Adrenal gland (tissue), 12 donors: ENCODE results near the gene TMEM151A. TPM values are rescaled to one million over a fixed set of nuclear protein-coding genes. Genes with fewer than 3 reads are reported as not detected.

Experiments used
- DNase-seq, 7 donors: peaks; one replicate each; pipeline ENCODE4 v3.0.0-alpha.2; 2019 to 2020
- H3K27ac ChIP-seq, 5 donors: fragments of 200-600 bp; sonication (generic) in 4 of 5; 1 replicate in 3 of 5; 2 replicates in 2 of 5; pipeline versions ENCODE4 v1.5.1 to v1.8.0; 2016 to 2020; ENCODE audit warnings: mild to moderate bottlenecking in 1 of 5
- H3K27me3 ChIP-seq: fragments of 200-600 bp; 2 replicates; pipeline ENCODE4 v1.8.0; 2021
- H3K36me3 ChIP-seq, 2 donors: fragments of 200-600 bp; replicated peaks in 1 of 2; 1 replicate in 1 of 2; 2 replicates in 1 of 2; pipeline versions ENCODE4 v1.5.1 to v1.8.0; 2018 to 2022
- H3K4me1 ChIP-seq, 2 donors: fragments of 200-600 bp; replicated peaks in 1 of 2; 1 replicate in 1 of 2; 2 replicates in 1 of 2; pipeline versions ENCODE4 v1.5.1 to v1.8.0; 2018 to 2021
- H3K4me3 ChIP-seq, 4 donors: fragments of 200-600 bp; sonication (generic) in 3 of 4; one replicate each; pipeline ENCODE4 v1.5.1; 2016 to 2018
- H3K9me3 ChIP-seq, 3 donors: fragments of 200-600 bp; sonication (generic) in 1 of 3; replicated peaks in 1 of 3; 1 replicate in 2 of 3; 2 replicates in 1 of 3; pipeline versions ENCODE4 v1.5.1 to v1.8.0; 2016 to 2021
- POLR2A ChIP-seq, 2 donors: fragments of 450-650 bp; IDR thresholded peaks; one replicate each; pipeline ENCODE4 v1.6.1; 2017; ENCODE audit warnings: antibody characterized with exemption in 2 of 2, mild to moderate bottlenecking in 2 of 2, moderate library complexity in 1 of 2
- WGBS, 4 donors: extraction: QIAGEN DNeasy Blood & Tissue Kit in 2 of 4; methylation state at CpG; one replicate each; pipeline versions ENCODE4 v1.1.5 to v1.1.7; 2013 to 2017; 5-methylcytosine and 5-hydroxymethylcytosine counted together
- intact Hi-C, 2 donors: fragments of 100-400 bp; cut with DNase I; formaldehyde crosslinking; loops; one replicate each; pipeline versions ENCODE4 v1.14.1 to v1.15.0; 2022 to 2023
- polyA plus RNA-seq, 3 donors: library from polyadenylated mRNA; stranded (reverse); fragments of 200-250 nt in 2 of 3; fragments of 350-450 nt in 1 of 3; fragmentation: Illumina TruSeq in 1 of 3; extraction: RNeasy Lipid Tissue Mini Kit (QIAGEN cat#74804) in 1 of 3; gene quantifications; one replicate each; pipeline ENCODE4 v1.2.3, GENCODE V29; 2013 to 2014
- total RNA-seq, 9 donors: library from RNA; depleted of rRNA in 4 of 9; stranded (reverse); fragments of >200 nt in 4 of 9; fragments of 120-200 nt in 1 of 9; fragmentation: NEBNext Ultra II Directional in 1 of 9; extraction: Animal tissue kit (Norgen Biotek cat#: 25700) in 1 of 9; gene quantifications; one replicate each; pipeline versions ENCODE4 v1.1.0 to v1.2.4, GENCODE V29; 2013 to 2023
- TF ChIP-seq, protein P1 (sequence below), 6 experiments: fragments of 450-650 bp in 4 of 6; fragments of 200-600 bp in 2 of 6; sonication (generic) in 1 of 6; IDR thresholded peaks; 1 replicate in 5 of 6; 2 replicates in 1 of 6; pipeline versions ENCODE4 v1.5.1 to v1.8.0; 2016 to 2021; ENCODE audit warnings: antibody characterized with exemption in 6 of 6, mild to moderate bottlenecking in 2 of 6, moderate library complexity in 1 of 6
- donor health status: healthy with polysubstance abuse.
- donor health status: Bipolar disorder and iron deficiency.
- donor health status: DM: yes; HTN: yes; CAD: no.
- donor health status: DM: no; HTN: no; CAD: no.
- donor health status: DM: no; HTN: no; CAD: no.
- donor health status: DM: yes; HTN: yes; CAD: no.

TMEM151A gene
- total and polyA plus RNA-seq, 12 donors: 0.07 to 6.8 (median 1.3) TPM; not detected in 3

DNA sequence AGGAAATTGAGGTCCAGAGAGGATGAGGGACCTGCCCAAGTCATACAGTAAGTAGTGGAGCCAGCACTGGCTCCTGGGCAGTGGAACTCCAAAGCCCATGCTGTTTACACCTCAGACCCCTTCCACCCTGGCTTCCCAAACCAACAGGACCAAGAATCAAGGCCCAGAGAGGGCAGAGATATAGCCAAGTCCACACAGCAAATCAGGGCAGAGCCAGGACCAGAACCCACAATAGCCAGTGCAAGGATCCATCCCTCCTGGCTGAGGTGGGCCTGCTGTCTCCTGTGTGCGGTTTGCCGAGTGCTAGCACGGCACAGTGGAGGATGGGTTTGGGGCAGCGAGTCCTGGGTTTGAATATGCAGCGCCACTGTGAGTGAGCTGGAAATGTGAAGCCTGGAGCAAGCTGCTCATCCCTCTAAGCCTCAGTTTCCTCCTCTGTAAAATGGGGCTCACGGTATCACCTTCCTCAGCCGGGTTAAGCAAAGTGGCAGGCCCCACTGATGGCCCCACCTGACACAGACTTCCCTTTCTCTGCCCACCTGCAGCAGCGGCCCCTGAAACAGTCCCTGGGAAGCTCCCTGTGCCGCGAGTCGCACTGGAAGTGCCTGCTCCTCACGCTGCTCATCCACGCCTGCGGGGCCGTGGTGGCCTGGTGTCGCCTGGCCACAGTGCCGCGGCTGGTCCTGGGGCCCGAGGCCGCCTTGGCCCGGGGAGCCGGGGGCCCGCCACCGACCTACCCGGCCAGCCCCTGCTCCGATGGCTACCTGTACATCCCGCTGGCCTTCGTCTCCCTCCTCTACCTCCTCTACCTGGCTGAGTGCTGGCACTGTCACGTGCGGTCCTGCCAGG lies 2.3 kb downstream of the TMEM151A start:
- intact Hi-C loops: no loop called here
- no peak overlapping the region for H3K27ac ChIP-seq
- DNase-seq: no peak

DNA sequence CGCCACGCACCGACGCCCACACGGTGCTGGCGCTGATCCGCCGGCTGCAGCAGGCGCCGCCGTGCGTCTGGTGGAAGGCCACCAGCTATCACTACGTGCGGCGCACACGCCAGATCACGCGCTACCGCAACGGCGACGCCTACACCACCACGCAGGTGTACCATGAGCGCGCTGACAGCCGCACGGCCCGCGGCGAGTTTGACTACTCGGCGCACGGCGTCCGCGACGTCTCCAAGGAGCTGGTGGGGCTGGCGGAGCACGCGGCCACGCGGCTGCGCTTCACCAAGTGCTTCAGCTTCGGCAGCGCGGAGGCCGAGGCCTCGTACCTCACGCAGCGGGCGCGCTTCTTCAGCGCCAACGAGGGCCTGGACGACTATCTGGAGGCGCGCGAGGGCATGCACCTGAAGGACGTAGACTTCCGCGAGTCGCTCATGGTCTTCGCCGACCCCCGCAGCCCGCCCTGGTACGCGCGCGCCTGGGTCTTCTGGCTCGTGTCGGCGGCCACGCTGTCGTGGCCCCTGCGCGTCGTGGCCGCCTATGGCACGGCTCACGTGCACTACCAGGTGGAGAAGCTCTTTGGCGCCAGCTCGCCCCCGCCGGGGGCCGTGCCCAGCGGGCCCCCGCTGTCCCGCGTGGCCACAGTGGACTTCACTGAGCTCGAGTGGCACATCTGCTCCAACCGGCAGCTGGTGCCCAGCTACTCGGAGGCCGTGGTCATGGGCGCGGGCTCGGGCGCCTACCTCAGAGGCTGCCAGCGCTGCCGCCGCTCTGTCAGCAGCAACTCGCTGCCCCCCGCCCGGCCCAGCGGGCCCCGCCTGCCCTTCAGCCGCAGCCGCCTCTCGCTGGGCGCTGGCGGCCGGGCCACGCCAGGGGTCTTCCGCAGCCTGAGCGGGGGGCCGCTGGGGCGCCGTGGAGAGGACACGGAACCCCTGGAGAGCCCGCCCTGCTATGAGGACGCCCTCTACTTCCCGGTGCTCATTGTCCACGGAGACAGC lies 3.2 kb downstream of the TMEM151A start:
- intact Hi-C loops: no loop called here
- no peaks in the 10 kb centered on the region for H3K36me3 ChIP-seq
- H3K4me1 ChIP-seq: peaks cover under 1 to 9% of the 10 kb centered on the region in 2 donors
- 78 to 85% (median 82%) methylated on average over 61 to 123 of the region's 123 CpGs for WGBS, 4 donors
- H3K27ac ChIP-seq: no peak overlapping the region
- DNase-seq: no peak
- H3K27me3 ChIP-seq: peaks cover 8% of the 10 kb centered on the region
- no peaks in the 10 kb centered on the region for H3K9me3 ChIP-seq
- TF ChIP-seq, protein P1, sequence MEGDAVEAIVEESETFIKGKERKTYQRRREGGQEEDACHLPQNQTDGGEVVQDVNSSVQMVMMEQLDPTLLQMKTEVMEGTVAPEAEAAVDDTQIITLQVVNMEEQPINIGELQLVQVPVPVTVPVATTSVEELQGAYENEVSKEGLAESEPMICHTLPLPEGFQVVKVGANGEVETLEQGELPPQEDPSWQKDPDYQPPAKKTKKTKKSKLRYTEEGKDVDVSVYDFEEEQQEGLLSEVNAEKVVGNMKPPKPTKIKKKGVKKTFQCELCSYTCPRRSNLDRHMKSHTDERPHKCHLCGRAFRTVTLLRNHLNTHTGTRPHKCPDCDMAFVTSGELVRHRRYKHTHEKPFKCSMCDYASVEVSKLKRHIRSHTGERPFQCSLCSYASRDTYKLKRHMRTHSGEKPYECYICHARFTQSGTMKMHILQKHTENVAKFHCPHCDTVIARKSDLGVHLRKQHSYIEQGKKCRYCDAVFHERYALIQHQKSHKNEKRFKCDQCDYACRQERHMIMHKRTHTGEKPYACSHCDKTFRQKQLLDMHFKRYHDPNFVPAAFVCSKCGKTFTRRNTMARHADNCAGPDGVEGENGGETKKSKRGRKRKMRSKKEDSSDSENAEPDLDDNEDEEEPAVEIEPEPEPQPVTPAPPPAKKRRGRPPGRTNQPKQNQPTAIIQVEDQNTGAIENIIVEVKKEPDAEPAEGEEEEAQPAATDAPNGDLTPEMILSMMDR (IDR thresholded peaks at IDR 0.05): no peak
- no peak for TF ChIP-seq POLR2A (IDR thresholded peaks at IDR 0.05)
- no peak overlapping the region for H3K4me3 ChIP-seq

More for the DNA sequence above, 2.3 kb downstream of the TMEM151A start:
- peaks cover 4 to 13% of the 10 kb centered on the region in 2 donors for H3K4me1 ChIP-seq
- peaks cover 8% of the 10 kb centered on the region for H3K27me3 ChIP-seq
- no peaks in the 10 kb centered on the region for H3K36me3 ChIP-seq
- TF ChIP-seq, protein P1 (IDR thresholded peaks at IDR 0.05): no peak
- TF ChIP-seq POLR2A (IDR thresholded peaks at IDR 0.05): no peak
- WGBS, 4 donors: 83 to 88% (median 85%) methylated on average over 7 to 30 of the region's 30 CpGs
- no peaks in the 10 kb centered on the region for H3K9me3 ChIP-seq
- H3K4me3 ChIP-seq: no peak overlapping the region

DNA sequence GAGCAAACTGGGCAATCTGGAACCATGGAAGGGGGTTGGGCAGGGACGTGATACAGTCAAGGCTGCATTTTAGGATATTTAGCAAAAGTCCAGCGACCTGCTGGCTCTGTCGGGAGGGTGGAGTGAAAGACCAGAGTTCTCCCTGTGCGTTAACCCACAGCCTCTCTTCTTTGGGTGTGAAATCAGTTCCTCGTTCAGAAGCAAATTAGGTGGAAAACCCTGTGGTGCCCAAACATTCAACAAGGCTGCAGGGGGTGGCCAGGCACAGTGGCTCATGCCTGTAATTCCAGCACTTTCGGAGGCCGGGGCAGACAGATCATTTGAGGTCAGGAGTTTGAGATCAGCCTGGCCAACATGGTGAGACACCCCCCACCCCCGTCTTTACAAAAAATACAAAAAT lies 5.9 kb downstream of the TMEM151A start:
- intact Hi-C loops: no loop called here
- TF ChIP-seq, protein P1 (IDR thresholded peaks at IDR 0.05): no peak
- TF ChIP-seq POLR2A (IDR thresholded peaks at IDR 0.05): no peak
- WGBS, 4 donors: 59 to 74% (median 70%) methylated on average over 8 of the region's 8 CpGs
- H3K27ac ChIP-seq: no peak overlapping the region
- DNase-seq: no peak
- H3K36me3 ChIP-seq: no peaks in the 10 kb centered on the region
- H3K4me3 ChIP-seq: no peak overlapping the region
- H3K4me1 ChIP-seq: no peaks in the 10 kb centered on the region
- no peaks in the 10 kb centered on the region for H3K27me3 ChIP-seq
- no peaks in the 10 kb centered on the region for H3K9me3 ChIP-seq

DNA sequence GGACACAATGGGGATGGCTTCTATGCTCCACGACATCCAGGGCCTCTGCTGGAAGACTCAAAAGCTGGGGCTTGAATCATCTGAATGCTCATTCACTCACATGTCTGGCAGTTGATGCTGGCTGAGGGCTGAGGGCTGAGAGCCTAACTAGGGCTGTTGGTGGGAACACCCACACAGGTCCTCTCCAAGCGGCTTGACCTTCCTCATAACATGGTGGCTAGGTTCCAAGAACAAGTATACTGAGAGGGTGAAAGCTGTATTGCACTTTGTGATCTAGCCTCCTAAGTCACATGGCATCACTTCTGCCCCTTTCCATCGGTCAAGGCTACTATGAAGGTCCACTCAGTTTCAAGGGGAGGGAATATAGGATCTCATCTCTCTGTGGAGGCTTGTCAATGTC lies 7.5 kb downstream of the TMEM151A start:
- Histone ChIP-seq H3K36me3 (no peaks in the 10 kb centered on the region), H3K4me3 (no peak overlapping the region), H3K27ac (no peak overlapping the region), H3K4me1 (no peaks in the 10 kb centered on the region), H3K27me3 (no peaks in the 10 kb centered on the region), H3K9me3 (no peaks in the 10 kb centered on the region)
- 27 to 64% (median 50%) methylated on average over 2 to 3 of the region's 3 CpGs for WGBS, 4 donors
- TF ChIP-seq POLR2A (IDR thresholded peaks at IDR 0.05): no peak
- TF ChIP-seq, protein P1 (IDR thresholded peaks at IDR 0.05): no peak
- no peak for DNase-seq
- intact Hi-C loops: no loop called here
